GM12872 (cell line): ENCODE data around the gene DRC3.

Source experiments
- CTCF ChIP-seq: IDR thresholded peaks from 3 replicates; pipeline ENCODE4 v1.5.1; 2011; ENCODE audit warnings: low read depth, mild to moderate bottlenecking, low read length, moderate library complexity; ENCODE audit not compliant: insufficient read depth

Gene DRC3

GRCh38 chr17:17929655-17930380, 42.8 kb upstream of the DRC3 start:
- TF ChIP-seq CTCF, result no peak

GRCh38 chr17:17930674-17931073, 42.0 kb upstream of the DRC3 start:
- no peak for TF ChIP-seq CTCF

GRCh38 chr17:17931159-17931558, 41.5 kb upstream of the DRC3 start:
- TF ChIP-seq CTCF, result no peak

GRCh38 chr17:17933775-17934174, 38.9 kb upstream of the DRC3 start:
- no peak for TF ChIP-seq CTCF

- no peak for TF ChIP-seq CTCF
Measured at GRCh38 chr17:17934214-17934613, 38.4 kb upstream of the DRC3 start.

- no peak for TF ChIP-seq CTCF
Measured at GRCh38 chr17:17934806-17935205, 37.9 kb upstream of the DRC3 start.

- TF ChIP-seq CTCF, result no peak
Measured at GRCh38 chr17:17935321-17936271, 37.1 kb upstream of the DRC3 start.
